Left ventricle myocardium superior (tissue), 1 donor: ENCODE data around the gene MACF1. TPM values are rescaled to one million over a fixed set of nuclear protein-coding genes. Genes with fewer than 3 reads are reported as not detected.

ENCODE experiments used
- ATAC-seq: fragments of 200-7000 bp; cut with Tn5 transposase; one replicate; pipeline ENCODE4 v1.9.1; 2020; ENCODE audit warnings: mild to moderate bottlenecking, moderate library complexity
- DNase-seq: peaks from one replicate; pipeline ENCODE4 v3.0.0-alpha.2; 2020
- intact Hi-C: fragments of 100-400 bp; cut with micrococcal nuclease; formaldehyde crosslinking; loops from one replicate; pipeline ENCODE4 v1.11.0; 2022
- total RNA-seq: library from RNA; stranded (reverse); fragmentation: NEBNext Ultra II Directional; extraction: Animal tissue kit (Norgen Biotek cat#: 25700); gene quantifications from one replicate; pipeline ENCODE4 v1.2.1, GENCODE V29; 2021
- donor health status: DM: no; HTN: yes; CAD: no; lungs with severe emphysema.

The MACF1 gene
- total RNA-seq, 1 donor from 2014 or later, result 239 TPM

GRCh38 chr1:39283858-39284257 lies 79.4 kb downstream of the MACF1 start:
- ATAC-seq, result no peak
- intact Hi-C loops, result no loop called here
- no peak for DNase-seq

GRCh38 chr1:39287541-39287940 lies 83.0 kb downstream of the MACF1 start:
- intact Hi-C loops, result no loop called here
- ATAC-seq (no peak), DNase-seq (no peak)

GRCh38 chr1:39288735-39289465 lies 84.4 kb downstream of the MACF1 start:
- ATAC-seq, result no peak
- DNase-seq, result no peak
- intact Hi-C loops, result no loop called here

- intact Hi-C loops, result loop anchor here (10.0 kb wide), 1 partner anchor 152 kb away; no protein-coding TSS in a partner anchor
- DNase-seq (no peak), ATAC-seq (no peak)
Measured at GRCh38 chr1:39292401-39292800, 87.9 kb downstream of the MACF1 start.

GRCh38 chr1:39293375-39294070 lies 89.0 kb downstream of the MACF1 start:
- DNase-seq (no peak), ATAC-seq (peak; percentile 62)
- intact Hi-C loops, result loop anchor here (10.0 kb wide), 1 partner anchor 151 kb away; no protein-coding TSS in a partner anchor

- intact Hi-C loops, result loop anchor here (10.0 kb wide), 1 partner anchor 150 kb away; no protein-coding TSS in a partner anchor
- ATAC-seq (peak; percentile 93), DNase-seq (no peak)
Measured at GRCh38 chr1:39294531-39294930, 90.0 kb downstream of the MACF1 start.

- ATAC-seq, result no peak
- intact Hi-C loops, result loop anchor here (10.0 kb wide), 1 partner anchor 149 kb away; no protein-coding TSS in a partner anchor
- DNase-seq, result no peak
Measured at GRCh38 chr1:39295901-39296300, 91.4 kb downstream of the MACF1 start.

- no peak for ATAC-seq
- no peak for DNase-seq
- intact Hi-C loops, result loop anchor here (10.0 kb wide), 1 partner anchor 147 kb away; no protein-coding TSS in a partner anchor
Measured at GRCh38 chr1:39297551-39297950, 93.1 kb downstream of the MACF1 start.

- intact Hi-C loops, result no loop called here
Measured at GRCh38 chr1:39301606-39302005, 97.1 kb downstream of the MACF1 start.

GRCh38 chr1:39305555-39305954 lies 101.1 kb downstream of the MACF1 start:
- ATAC-seq (no peak), DNase-seq (no peak)
- intact Hi-C loops, result no loop called here

More at GRCh38 chr1:39301606-39302005, 97.1 kb downstream of the MACF1 start:
- no peak for DNase-seq
- no peak for ATAC-seq

GRCh38 chr1:39310015-39310414 lies 105.5 kb downstream of the MACF1 start:
- intact Hi-C loops, result no loop called here
- DNase-seq (no peak), ATAC-seq (no peak)

GRCh38 chr1:39310691-39311090 lies 106.2 kb downstream of the MACF1 start:
- intact Hi-C loops, result no loop called here
- no peak for ATAC-seq
- no peak for DNase-seq

GRCh38 chr1:39317111-39317510 lies 112.6 kb downstream of the MACF1 start:
- intact Hi-C loops, result no loop called here
- DNase-seq, result no peak
- ATAC-seq, result no peak

- DNase-seq (no peak), ATAC-seq (peak; percentile 42)
- intact Hi-C loops, result no loop called here
Measured at GRCh38 chr1:39317910-39318633, 113.6 kb downstream of the MACF1 start.

GRCh38 chr1:39321979-39322378 lies 117.5 kb downstream of the MACF1 start:
- intact Hi-C loops, result loop anchor here (10.0 kb wide), 1 partner anchor 143 kb away; no protein-coding TSS in a partner anchor

GRCh38 chr1:39322431-39322830 lies 117.9 kb downstream of the MACF1 start:
- DNase-seq (no peak), ATAC-seq (no peak)
- intact Hi-C loops, result loop anchor here (10.0 kb wide), 1 partner anchor 142 kb away; no protein-coding TSS in a partner anchor

More at GRCh38 chr1:39321979-39322378, 117.5 kb downstream of the MACF1 start:
- no peak for DNase-seq
- ATAC-seq, result no peak

- ATAC-seq, result no peak
- no peak for DNase-seq
- intact Hi-C loops, result loop anchor here (10.0 kb wide), 1 partner anchor 140 kb away; no protein-coding TSS in a partner anchor
Measured at GRCh38 chr1:39324888-39325287, 120.4 kb downstream of the MACF1 start.

- intact Hi-C loops, result loop anchor here (10.0 kb wide), 1 partner anchor 138 kb away; no protein-coding TSS in a partner anchor
- DNase-seq, result no peak
- ATAC-seq, result no peak
Measured at GRCh38 chr1:39326836-39327235, 122.3 kb downstream of the MACF1 start.

- intact Hi-C loops, result loop anchor here (10.0 kb wide), 1 partner anchor 137 kb away; no protein-coding TSS in a partner anchor
- no peak for DNase-seq
- no peak for ATAC-seq
Measured at GRCh38 chr1:39328095-39328494, 123.6 kb downstream of the MACF1 start.
